Kidney epithelial cell (primary cell): ENCODE results near the gene MAGEA1. TPM values are rescaled to one million over a fixed set of nuclear protein-coding genes. Genes with fewer than 3 reads are reported as not detected.
"Not testable (repeated sequence)": the region's sequence is repeated elsewhere in the genome, so short reads cannot be mapped to it uniquely, and the experiment has no call there.

ENCODE experiments used
- DNase-seq: peaks from one replicate; pipeline ENCODE4 v3.0.0-alpha.2; 2010; ENCODE audit warnings: low read depth
- H3K27me3 ChIP-seq: 2 replicates; pipeline ENCODE4 v1.6.0; 2011; ENCODE audit warnings: low read length; ENCODE audit not compliant: control insufficient read depth, insufficient read depth
- H3K36me3 ChIP-seq: 2 replicates; pipeline ENCODE4 v1.5.1; 2011; ENCODE audit warnings: low read length; ENCODE audit not compliant: control insufficient read depth, insufficient read depth
- H3K4me3 ChIP-seq: 2 replicates; pipeline ENCODE4 v1.5.1; 2011; ENCODE audit warnings: low read depth, mild to moderate bottlenecking, control low read depth, low read length
- total RNA-seq: library from RNA; depleted of rRNA; stranded (reverse); fragments of >200 nt; gene quantifications from 2 replicates; pipeline ENCODE4 v1.2.3, GENCODE V29; 2015
- TF ChIP-seq, protein P1 (sequence below): IDR thresholded peaks from 2 replicates; pipeline ENCODE4 v1.5.1; 2011; ENCODE audit warnings: mild to moderate bottlenecking, moderate library complexity, low read length, control low read depth, inconsistent platforms; ENCODE audit not compliant: insufficient read depth, poor library complexity, severe bottlenecking

MAGEA1 gene, protein sequence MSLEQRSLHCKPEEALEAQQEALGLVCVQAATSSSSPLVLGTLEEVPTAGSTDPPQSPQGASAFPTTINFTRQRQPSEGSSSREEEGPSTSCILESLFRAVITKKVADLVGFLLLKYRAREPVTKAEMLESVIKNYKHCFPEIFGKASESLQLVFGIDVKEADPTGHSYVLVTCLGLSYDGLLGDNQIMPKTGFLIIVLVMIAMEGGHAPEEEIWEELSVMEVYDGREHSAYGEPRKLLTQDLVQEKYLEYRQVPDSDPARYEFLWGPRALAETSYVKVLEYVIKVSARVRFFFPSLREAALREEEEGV
- total RNA-seq: not detected in 2 replicates

DNA sequence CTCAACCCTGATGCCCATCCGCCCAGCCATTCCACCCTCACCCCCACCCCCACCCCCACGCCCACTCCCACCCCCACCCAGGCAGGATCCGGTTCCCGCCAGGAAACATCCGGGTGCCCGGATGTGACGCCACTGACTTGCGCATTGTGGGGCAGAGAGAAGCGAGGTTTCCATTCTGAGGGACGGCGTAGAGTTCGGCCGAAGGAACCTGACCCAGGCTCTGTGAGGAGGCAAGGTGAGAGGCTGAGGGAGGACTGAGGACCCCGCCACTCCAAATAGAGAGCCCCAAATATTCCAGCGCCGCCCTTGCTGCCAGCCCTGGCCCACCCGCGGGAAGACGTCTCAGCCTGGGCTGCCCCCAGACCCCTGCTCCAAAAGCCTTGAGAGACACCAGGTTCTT lies at the start of gene MAGEA1:
Gene MAGEA1, plus strand, starts transcription at position 154 of the 400 bp plus-strand sequence. CDS start 3,106 bp downstream, outside the sequence.
- TF ChIP-seq, protein P1, sequence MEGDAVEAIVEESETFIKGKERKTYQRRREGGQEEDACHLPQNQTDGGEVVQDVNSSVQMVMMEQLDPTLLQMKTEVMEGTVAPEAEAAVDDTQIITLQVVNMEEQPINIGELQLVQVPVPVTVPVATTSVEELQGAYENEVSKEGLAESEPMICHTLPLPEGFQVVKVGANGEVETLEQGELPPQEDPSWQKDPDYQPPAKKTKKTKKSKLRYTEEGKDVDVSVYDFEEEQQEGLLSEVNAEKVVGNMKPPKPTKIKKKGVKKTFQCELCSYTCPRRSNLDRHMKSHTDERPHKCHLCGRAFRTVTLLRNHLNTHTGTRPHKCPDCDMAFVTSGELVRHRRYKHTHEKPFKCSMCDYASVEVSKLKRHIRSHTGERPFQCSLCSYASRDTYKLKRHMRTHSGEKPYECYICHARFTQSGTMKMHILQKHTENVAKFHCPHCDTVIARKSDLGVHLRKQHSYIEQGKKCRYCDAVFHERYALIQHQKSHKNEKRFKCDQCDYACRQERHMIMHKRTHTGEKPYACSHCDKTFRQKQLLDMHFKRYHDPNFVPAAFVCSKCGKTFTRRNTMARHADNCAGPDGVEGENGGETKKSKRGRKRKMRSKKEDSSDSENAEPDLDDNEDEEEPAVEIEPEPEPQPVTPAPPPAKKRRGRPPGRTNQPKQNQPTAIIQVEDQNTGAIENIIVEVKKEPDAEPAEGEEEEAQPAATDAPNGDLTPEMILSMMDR: no peak
- no peak for DNase-seq
- Histone ChIP-seq H3K27me3 (no peaks in the 10 kb centered on the region), H3K36me3 (no peaks in the 10 kb centered on the region), H3K4me3 (no peak within 1 kb of the TSS)

DNA sequence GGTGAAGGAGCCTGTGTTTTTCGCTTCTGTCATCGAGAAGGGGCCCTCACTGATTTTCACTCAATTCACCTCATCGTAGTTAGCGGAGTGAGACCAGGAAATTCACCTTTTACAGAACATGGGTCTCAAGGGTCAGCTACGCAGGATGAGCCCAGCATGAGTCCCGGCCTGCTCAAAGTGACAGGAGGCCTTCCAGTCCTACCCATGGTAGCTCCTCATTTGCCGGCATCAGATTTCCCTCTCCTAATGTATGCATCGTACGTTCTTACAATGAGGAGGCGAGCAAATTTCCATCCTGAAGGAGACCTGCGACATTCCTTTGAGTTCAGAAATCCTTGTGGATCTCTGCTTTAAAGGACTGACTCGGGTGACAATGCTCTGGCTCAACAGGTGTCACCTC lies 46.2 kb upstream of the MAGEA1 start:
- not testable (repeated sequence) for H3K4me3 ChIP-seq, H3K27me3 ChIP-seq, H3K36me3 ChIP-seq, DNase-seq

DNA sequence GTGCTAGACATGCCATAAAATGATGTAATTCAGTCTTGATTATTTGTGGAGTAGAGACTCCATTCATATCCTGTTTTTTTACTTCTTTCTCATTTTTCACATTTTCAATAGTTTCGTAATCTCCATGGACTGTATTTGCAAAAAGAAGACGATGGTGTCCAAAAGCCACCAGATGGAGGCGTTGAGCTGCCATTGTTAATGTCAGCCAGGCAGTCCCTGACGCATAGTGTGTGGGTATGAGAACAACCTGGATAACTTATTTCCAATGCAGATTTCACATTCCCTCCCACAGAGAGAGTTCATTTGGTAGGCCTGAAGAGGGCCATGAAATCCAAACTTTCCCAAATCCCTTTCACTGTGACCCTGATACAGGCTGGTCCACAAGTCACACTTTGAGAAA lies 40.0 kb upstream of the MAGEA1 start:
- not testable (repeated sequence) for H3K36me3 ChIP-seq, DNase-seq, H3K4me3 ChIP-seq, H3K27me3 ChIP-seq

DNA sequence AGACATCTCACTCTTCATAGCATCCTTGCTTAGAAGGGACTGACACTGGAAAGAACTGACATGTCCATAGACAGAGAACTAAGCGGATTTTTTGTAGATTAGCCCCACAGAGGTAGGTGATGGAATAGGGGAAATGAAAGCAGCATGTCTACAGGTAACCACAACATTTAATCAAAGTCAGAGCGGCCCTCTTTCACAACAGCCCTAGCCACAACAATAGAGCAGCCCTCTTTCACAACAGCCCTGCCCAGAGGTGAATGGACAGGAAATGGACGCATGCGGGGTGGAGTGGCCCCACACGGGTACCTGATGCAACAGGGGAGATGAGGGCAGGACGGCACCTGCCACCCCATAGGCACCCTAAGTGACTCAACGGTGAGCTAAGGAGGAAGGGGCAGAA lies 32.8 kb upstream of the MAGEA1 start:
- H3K4me3 ChIP-seq, DNase-seq, H3K27me3 ChIP-seq, H3K36me3 ChIP-seq: not testable (repeated sequence)

DNA sequence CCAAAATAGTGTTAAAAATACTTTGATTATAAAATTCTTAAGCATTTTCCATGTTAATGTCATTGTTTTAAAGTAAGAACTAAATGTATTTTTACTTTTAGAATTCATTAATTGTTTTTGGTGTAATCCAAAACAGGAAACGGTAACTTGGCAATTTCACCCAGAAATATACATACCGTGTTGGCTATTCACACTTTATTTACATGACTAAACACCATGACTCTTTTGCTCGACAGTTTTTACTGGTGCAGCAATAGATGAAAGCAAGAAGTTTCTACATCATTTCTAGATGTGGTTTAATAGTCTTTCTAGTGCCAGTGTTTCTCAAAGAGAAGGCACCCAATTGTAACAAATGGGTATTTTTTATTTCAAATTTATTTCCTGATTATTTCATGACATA lies 25.6 kb upstream of the MAGEA1 start:
- TF ChIP-seq, protein P1: no peak
- no peak for DNase-seq
- Histone ChIP-seq H3K36me3 (no peaks in the 10 kb centered on the region), H3K27me3 (no peaks in the 10 kb centered on the region), H3K4me3 (no peak overlapping the region)

DNA sequence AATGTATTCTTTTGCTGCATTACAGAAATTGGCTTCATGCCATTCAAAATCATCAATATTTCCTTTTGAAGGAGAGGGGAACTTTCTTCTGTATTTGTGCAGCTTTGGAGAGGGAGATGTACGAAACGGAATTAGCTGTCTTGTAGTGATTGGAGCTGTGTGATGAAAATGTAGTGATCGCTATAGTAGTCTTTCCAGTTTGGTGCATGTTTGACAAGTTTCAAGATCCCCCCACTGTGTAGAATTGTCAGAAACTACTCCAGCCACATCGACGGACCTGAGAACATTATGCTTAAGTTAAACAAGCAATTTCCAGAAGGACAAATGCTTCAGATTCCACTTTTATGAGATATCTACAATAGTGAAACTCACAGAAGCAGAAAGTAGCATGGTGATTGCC lies 21.6 kb upstream of the MAGEA1 start:
- no peaks in the 10 kb centered on the region for H3K36me3 ChIP-seq
- H3K27me3 ChIP-seq: no peaks in the 10 kb centered on the region
- TF ChIP-seq, protein P1: no peak
- no peak for DNase-seq
- no peak overlapping the region for H3K4me3 ChIP-seq

DNA sequence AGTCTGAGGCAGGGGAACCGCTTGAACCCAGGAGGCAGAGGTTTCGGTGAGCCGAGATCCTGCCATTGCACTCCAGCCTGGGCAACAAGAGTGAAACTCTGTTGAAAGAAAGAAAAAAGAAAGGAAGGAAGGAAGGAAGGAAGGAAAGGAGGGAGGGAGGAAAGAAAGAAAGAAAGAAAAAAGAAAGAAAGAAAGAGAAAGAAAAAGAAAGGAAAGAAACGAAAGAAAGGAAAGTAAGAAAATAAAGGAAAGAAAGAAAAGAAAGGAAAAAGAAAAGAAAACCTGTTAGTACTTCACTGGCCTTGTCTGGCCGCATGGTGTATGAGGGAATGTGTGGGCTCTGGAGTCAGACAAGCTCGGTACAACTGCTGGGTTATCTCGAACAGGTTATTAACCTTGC lies 20.8 kb upstream of the MAGEA1 start:
- Histone ChIP-seq H3K36me3 (no peaks in the 10 kb centered on the region), H3K27me3 (no peaks in the 10 kb centered on the region), H3K4me3 (no peak overlapping the region)
- DNase-seq: no peak
- TF ChIP-seq, protein P1: no peak
